GM12878 (cell line): ENCODE measurements around the gene SNTA1. TPM values are rescaled to one million over a fixed set of nuclear protein-coding genes. Genes with fewer than 3 reads are reported as not detected.
"Not testable (repeated sequence)": the region's sequence is repeated elsewhere in the genome, so short reads cannot be mapped to it uniquely, and the experiment has no call there.

Experiments
- ATAC-seq: fragments of 200-7000 bp; cut with Tn5 transposase; 3 replicates; pipeline ENCODE4 v1.9.1; 2020; ENCODE audit warnings: mild to moderate bottlenecking, moderate library complexity
- BruUV-seq: library from RNA; stranded (reverse); fragments of 400-500 nt; replicated peaks from 2 replicates; lab custom pipeline; 2021; lab: Mats Ljungman, UMichigan
- CTCF ChIA-PET: fragments of 300-600 bp; sonication (Branson Sonifier 250); formaldehyde crosslinking; extraction: SDS; loops from one replicate; lab custom pipeline; 2021; ENCODE audit warnings: inconsistent platforms; lab: Yijun Ruan, JAX
- POLR2A ChIA-PET: fragments of 350-600 bp; formaldehyde crosslinking; extraction: SDS; loops from one replicate; lab custom pipeline; 2021; ENCODE audit warnings: inconsistent platforms; lab: Charles Lee
- RAD21 ChIA-PET: fragments of 300-600 bp; sonication (Branson Sonifier 250); formaldehyde crosslinking; loops from one replicate; lab custom pipeline; 2023; ENCODE audit warnings: antibody characterized with exemption; ENCODE audit not compliant: unreplicated experiment; lab: Charles Lee
- SMC1A ChIA-PET: fragments of 300-600 bp; sonication (Branson Sonifier 250); formaldehyde crosslinking; loops from one replicate; lab custom pipeline; 2023; ENCODE audit not compliant: unreplicated experiment, uncharacterized antibody; lab: Charles Lee
- DNase-seq: peaks from one replicate; pipeline ENCODE4 v3.0.0-alpha.2; 2011; ENCODE audit warnings: low read depth, low spot score
- FAIRE-seq: peaks from 3 replicates; lab custom pipeline; 2011; peaks lifted over from hg19 to GRCh38; lab: Jason Lieb, UNC
- H2AFZ ChIP-seq: 2 replicates; pipeline ENCODE4 v1.6.0; 2011; ENCODE audit warnings: low read depth, low read length, control low read depth; ENCODE audit not compliant: control insufficient read depth
- H3K27ac ChIP-seq: 2 replicates; pipeline ENCODE4 v1.5.1; 2011; ENCODE audit warnings: control low read depth; ENCODE audit not compliant: control insufficient read depth, insufficient read depth
- H3K27me3 ChIP-seq, 2 experiments: replicated peaks in 1 of 2; 2 replicates each; pipeline versions ENCODE4 v1.6.0 to v1.6.1; 2011; ENCODE audit warnings: low read length in 1 of 2; ENCODE audit not compliant: control insufficient read depth in 2 of 2, insufficient read depth in 2 of 2
- H3K36me3 ChIP-seq, 2 experiments: 2 replicates each; pipeline ENCODE4 v1.5.1; 2011; ENCODE audit warnings: low read length in 1 of 2; ENCODE audit not compliant: control insufficient read depth in 2 of 2, insufficient read depth in 2 of 2
- H3K4me1 ChIP-seq: 2 replicates; pipeline ENCODE4 v1.6.1; 2011; ENCODE audit warnings: mild to moderate bottlenecking, low read length, moderate library complexity, mixed read lengths; ENCODE audit not compliant: control insufficient read depth, insufficient read depth
- H3K4me2 ChIP-seq: 2 replicates; pipeline ENCODE4 v1.6.0; 2011; ENCODE audit warnings: control low read depth; ENCODE audit not compliant: control insufficient read depth, insufficient read depth
- H3K4me3 ChIP-seq: fragments of 200-600 bp; sonication (generic); 2 replicates; pipeline ENCODE4 v1.5.1; 2016
- H3K79me2 ChIP-seq: 2 replicates; pipeline ENCODE4 v1.6.0; 2011; ENCODE audit warnings: low read length; ENCODE audit not compliant: control insufficient read depth, insufficient read depth
- H3K9ac ChIP-seq: 2 replicates; pipeline ENCODE4 v1.8.0; 2011; ENCODE audit warnings: low read length, control low read depth, mixed read lengths; ENCODE audit not compliant: control insufficient read depth, insufficient read depth
- H3K9me3 ChIP-seq: replicated peaks from 3 replicates; pipeline ENCODE4 v1.5.1; 2011; ENCODE audit warnings: mild to moderate bottlenecking, low read length; ENCODE audit not compliant: control insufficient read depth, insufficient read depth
- H4K20me1 ChIP-seq: 2 replicates; pipeline ENCODE4 v1.6.0; 2011; ENCODE audit not compliant: control insufficient read depth, insufficient read depth
- CEBPB ChIP-seq, 2 experiments: fragments of 150-350 bp in 1 of 2; IDR thresholded peaks; 2 replicates each; pipeline ENCODE4 v1.6.1; 2012 to 2014; ENCODE audit warnings: low read depth in 2 of 2, low read length in 2 of 2, borderline replicate concordance in 1 of 2, inconsistent platforms in 1 of 2
- ETV6 ChIP-seq, 2 experiments: fragments of 450-650 bp in 1 of 2; IDR thresholded peaks in 1 of 2; conservative IDR thresholded peaks in 1 of 2; 2 replicates each; pipeline ENCODE4 v1.6.1; 2014; ENCODE audit warnings: antibody characterized with exemption in 1 of 2, borderline replicate concordance in 1 of 2, low read depth in 1 of 2, mild to moderate bottlenecking in 1 of 2, moderate library complexity in 1 of 2
- KAT2A ChIP-seq: conservative IDR thresholded peaks from 2 replicates; pipeline ENCODE4 v1.6.1; 2011; ENCODE audit warnings: low read depth, low read length; ENCODE audit not compliant: control insufficient read depth
- KDM1A ChIP-seq: fragments of 200-600 bp; sonication (generic); IDR thresholded peaks from 2 replicates; pipeline ENCODE4 v1.6.1; 2016; ENCODE audit warnings: borderline replicate concordance
- RAD21 ChIP-seq: IDR thresholded peaks from 2 replicates; pipeline ENCODE4 v1.6.1; 2011; ENCODE audit warnings: mild to moderate bottlenecking, low read depth, low read length, moderate library complexity; ENCODE audit not compliant: insufficient read depth
- SREBF1 ChIP-seq: IDR thresholded peaks from 2 replicates; pipeline ENCODE4 v1.6.1; 2012; ENCODE audit warnings: mild to moderate bottlenecking, low read length
- WGBS: methylation state at CpG from one replicate; pipeline ENCODE4 v1.1.6; 2016; ENCODE audit warnings: low lambda C conversion rate; ENCODE audit not compliant: insufficient replicate concordance, insufficient coverage; ENCODE audit errors: missing lambda C conversion rate; 5-methylcytosine and 5-hydroxymethylcytosine counted together
- in situ Hi-C: fragments of 300-500 bp; cut with MboI; formaldehyde crosslinking; loops from 9 replicates; pipeline ENCODE4 v1.14.3; 2018; ENCODE audit warnings: mixed read lengths
- intact Hi-C: fragments of 100-400 bp; cut with micrococcal nuclease; formaldehyde crosslinking; loops from one replicate; pipeline ENCODE4 v1.14.2; 2022; ENCODE audit not compliant: unreplicated experiment
- polyA plus RNA-seq, 11 experiments: library from polyadenylated mRNA; depleted of rRNA in 4 of 11; unstranded in 6 of 11; stranded (reverse) in 5 of 11; fragments of >200 nt; fragmentation: Nextera tagmentation in 4 of 11; fragmentation: Illumina TruSeq in 1 of 11; extraction: Ambion mirVana in 4 of 11; extraction: Trizol in 1 of 11; gene quantifications; 1 replicate in 1 of 11; 2 replicates in 10 of 11; pipeline versions ENCODE4 v1.2.1 to v1.2.3, GENCODE V29; 2011 to 2016; ENCODE audit warnings: inconsistent platforms in 2 of 11, missing spikeins in 2 of 11, low read depth in 1 of 11
- total RNA-seq, 4 experiments: library from RNA; depleted of rRNA in 3 of 4; stranded (reverse); fragments of >200 nt in 3 of 4; fragmentation: Illumina TruSeq in 1 of 4; extraction: Trizol in 1 of 4; gene quantifications; 2 replicates each; pipeline versions ENCODE4 v1.2.1 to v1.2.3, GENCODE V29; 2013 to 2021
- TF ChIP-seq, protein P1 (sequence below): IDR thresholded peaks from 2 replicates; pipeline ENCODE4 v1.6.1; 2012; ENCODE audit warnings: improper control_type of control experiment, low read depth, low read length; ENCODE audit not compliant: insufficient replicate concordance
- TF ChIP-seq, protein P2 (sequence below): fragments of 450-650 bp; IDR thresholded peaks from 2 replicates; pipeline ENCODE4 v1.6.1; 2017; ENCODE audit warnings: borderline replicate concordance

Gene SNTA1
- total and polyA plus RNA-seq, 10 of the 15 experiments (the other 5 are each of a cell fraction or from before 2014, with no cell fraction given), result 0.26 to 5.1 (median 1.8) TPM

- H3K4me2 ChIP-seq, H2AFZ ChIP-seq, ATAC-seq, FAIRE-seq, H3K27ac ChIP-seq, H3K79me2 ChIP-seq, H4K20me1 ChIP-seq, intact Hi-C loops, H3K27me3 ChIP-seq, H3K4me3 ChIP-seq, H3K9ac ChIP-seq, CTCF ChIA-PET, SMC1A ChIA-PET, BruUV-seq, POLR2A ChIA-PET, H3K4me1 ChIP-seq, in situ Hi-C loops, H3K9me3 ChIP-seq, DNase-seq, H3K36me3 ChIP-seq: not testable (repeated sequence)
- RAD21 ChIA-PET, result interaction anchor here (1.1 kb wide), 1 partner anchor 202 kb away, joined by 3 read pairs; the partner anchor contains the start of gene ACTL10
- TF ChIP-seq ETV6 (conservative IDR thresholded peaks at IDR 0.05 in 1 of 2, IDR thresholded peaks at IDR 0.05 in 1 of 2; ENCODE audit: borderline replicate concordance in 1 of 2, low read depth in 1 of 2), result peak in 1 of 2 experiments; percentile 24; a peak in 1 of 4 replicates
- WGBS, result 78% methylated on average over 8 of the region's 8 CpGs
Measured at GRCh38 chr20:33464759-33465158, 21.2 kb upstream of the SNTA1 start.

GRCh38 chr20:33463332-33464101 lies 20.0 kb upstream of the SNTA1 start:
- CTCF ChIA-PET, result interaction anchor here (1.3 to 1.6 kb wide), 2 partner anchors 190 to 205 kb away, joined by 4 read pairs; no protein-coding TSS in a partner anchor
- WGBS, result 46% methylated on average over 7 of the region's 7 CpGs
- Histone ChIP-seq H3K36me3 (no peaks in the 10 kb centered on the region), H3K4me1 (0 out of 2 replicates have a peak, but pooled peaks cover 4% of the 10 kb centered on the region), H3K4me3 (no peak overlapping the region), H3K9ac (no peak overlapping the region), H2AFZ (no peak overlapping the region), H3K79me2 (no peaks in the 10 kb centered on the region), H3K9me3 (no peaks in the 10 kb centered on the region), H3K27ac (no peak overlapping the region), H4K20me1 (no peaks in the 10 kb centered on the region), H3K27me3 (no peaks in the 10 kb centered on the region), H3K4me2 (no peak overlapping the region)
- FAIRE-seq, result no peak
- ATAC-seq, result no peak
- RAD21 ChIA-PET, result interaction anchor here (0.6 to 0.7 kb wide), 2 partner anchors 127 to 276 kb away, joined by 4 to 5 read pairs; no protein-coding TSS in a partner anchor
- no TSS peak for BruUV-seq
- no peak for DNase-seq
- SMC1A ChIA-PET, result no interaction called here
- intact Hi-C loops, result no loop called here
- in situ Hi-C loops, result no loop called here
- POLR2A ChIA-PET, result no interaction called here
- TF ChIP-seq CEBPB (IDR thresholded peaks at IDR 0.05; ENCODE audit: borderline replicate concordance in 1 of 2, low read depth in 2 of 2, low read length in 2 of 2), result no peak
- no peak for TF ChIP-seq KDM1A
- TF ChIP-seq SREBF1, result no peak
- no peak for TF ChIP-seq KAT2A
- no peak for TF ChIP-seq RAD21
- TF ChIP-seq, protein P1, sequence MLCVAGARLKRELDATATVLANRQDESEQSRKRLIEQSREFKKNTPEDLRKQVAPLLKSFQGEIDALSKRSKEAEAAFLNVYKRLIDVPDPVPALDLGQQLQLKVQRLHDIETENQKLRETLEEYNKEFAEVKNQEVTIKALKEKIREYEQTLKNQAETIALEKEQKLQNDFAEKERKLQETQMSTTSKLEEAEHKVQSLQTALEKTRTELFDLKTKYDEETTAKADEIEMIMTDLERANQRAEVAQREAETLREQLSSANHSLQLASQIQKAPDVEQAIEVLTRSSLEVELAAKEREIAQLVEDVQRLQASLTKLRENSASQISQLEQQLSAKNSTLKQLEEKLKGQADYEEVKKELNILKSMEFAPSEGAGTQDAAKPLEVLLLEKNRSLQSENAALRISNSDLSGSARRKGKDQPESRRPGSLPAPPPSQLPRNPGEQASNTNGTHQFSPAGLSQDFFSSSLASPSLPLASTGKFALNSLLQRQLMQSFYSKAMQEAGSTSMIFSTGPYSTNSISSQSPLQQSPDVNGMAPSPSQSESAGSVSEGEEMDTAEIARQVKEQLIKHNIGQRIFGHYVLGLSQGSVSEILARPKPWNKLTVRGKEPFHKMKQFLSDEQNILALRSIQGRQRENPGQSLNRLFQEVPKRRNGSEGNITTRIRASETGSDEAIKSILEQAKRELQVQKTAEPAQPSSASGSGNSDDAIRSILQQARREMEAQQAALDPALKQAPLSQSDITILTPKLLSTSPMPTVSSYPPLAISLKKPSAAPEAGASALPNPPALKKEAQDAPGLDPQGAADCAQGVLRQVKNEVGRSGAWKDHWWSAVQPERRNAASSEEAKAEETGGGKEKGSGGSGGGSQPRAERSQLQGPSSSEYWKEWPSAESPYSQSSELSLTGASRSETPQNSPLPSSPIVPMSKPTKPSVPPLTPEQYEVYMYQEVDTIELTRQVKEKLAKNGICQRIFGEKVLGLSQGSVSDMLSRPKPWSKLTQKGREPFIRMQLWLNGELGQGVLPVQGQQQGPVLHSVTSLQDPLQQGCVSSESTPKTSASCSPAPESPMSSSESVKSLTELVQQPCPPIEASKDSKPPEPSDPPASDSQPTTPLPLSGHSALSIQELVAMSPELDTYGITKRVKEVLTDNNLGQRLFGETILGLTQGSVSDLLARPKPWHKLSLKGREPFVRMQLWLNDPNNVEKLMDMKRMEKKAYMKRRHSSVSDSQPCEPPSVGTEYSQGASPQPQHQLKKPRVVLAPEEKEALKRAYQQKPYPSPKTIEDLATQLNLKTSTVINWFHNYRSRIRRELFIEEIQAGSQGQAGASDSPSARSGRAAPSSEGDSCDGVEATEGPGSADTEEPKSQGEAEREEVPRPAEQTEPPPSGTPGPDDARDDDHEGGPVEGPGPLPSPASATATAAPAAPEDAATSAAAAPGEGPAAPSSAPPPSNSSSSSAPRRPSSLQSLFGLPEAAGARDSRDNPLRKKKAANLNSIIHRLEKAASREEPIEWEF, result no peak
- TF ChIP-seq, protein P2, sequence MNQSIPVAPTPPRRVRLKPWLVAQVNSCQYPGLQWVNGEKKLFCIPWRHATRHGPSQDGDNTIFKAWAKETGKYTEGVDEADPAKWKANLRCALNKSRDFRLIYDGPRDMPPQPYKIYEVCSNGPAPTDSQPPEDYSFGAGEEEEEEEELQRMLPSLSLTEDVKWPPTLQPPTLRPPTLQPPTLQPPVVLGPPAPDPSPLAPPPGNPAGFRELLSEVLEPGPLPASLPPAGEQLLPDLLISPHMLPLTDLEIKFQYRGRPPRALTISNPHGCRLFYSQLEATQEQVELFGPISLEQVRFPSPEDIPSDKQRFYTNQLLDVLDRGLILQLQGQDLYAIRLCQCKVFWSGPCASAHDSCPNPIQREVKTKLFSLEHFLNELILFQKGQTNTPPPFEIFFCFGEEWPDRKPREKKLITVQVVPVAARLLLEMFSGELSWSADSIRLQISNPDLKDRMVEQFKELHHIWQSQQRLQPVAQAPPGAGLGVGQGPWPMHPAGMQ, result no peak
